Measurements from ENCODE around the gene TMEM204.

Gene TMEM204

DNA sequence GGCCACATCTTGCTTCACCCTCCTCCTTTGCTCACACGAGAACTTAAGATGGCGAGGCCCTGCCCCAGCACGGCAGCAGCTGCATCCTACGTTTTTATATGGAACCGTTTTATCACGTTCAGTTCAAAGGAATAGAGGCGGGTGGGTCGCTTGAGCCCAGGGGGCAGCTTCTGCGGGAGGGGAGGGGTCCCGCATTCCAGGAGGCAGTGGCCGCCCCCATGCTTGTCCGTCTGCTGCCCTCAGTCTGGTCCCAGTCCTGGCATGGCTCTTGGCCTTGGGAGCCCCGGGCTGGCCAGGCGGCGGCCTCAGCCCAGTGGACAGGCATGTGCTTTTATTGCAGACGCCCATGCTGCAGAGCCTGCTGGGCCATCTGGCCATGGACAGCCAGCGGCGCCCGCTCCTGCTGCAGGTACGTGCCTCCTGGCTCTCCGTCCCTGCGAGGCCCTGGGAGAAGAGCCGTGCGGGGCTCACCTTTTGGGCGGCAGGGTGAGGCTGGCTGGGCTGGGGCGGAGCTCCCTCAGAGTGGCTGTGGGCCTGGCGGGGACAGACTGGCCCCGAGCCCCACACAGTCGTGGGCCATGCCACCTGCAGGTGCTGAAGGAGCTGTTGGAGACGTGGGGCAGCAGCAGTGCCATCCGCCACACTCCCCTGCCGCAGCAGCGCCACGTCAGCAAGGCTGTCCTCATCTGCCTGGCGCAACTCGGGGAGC is 33.6 kb upstream of the TMEM204 start:
- no peak for DNase-seq

DNA sequence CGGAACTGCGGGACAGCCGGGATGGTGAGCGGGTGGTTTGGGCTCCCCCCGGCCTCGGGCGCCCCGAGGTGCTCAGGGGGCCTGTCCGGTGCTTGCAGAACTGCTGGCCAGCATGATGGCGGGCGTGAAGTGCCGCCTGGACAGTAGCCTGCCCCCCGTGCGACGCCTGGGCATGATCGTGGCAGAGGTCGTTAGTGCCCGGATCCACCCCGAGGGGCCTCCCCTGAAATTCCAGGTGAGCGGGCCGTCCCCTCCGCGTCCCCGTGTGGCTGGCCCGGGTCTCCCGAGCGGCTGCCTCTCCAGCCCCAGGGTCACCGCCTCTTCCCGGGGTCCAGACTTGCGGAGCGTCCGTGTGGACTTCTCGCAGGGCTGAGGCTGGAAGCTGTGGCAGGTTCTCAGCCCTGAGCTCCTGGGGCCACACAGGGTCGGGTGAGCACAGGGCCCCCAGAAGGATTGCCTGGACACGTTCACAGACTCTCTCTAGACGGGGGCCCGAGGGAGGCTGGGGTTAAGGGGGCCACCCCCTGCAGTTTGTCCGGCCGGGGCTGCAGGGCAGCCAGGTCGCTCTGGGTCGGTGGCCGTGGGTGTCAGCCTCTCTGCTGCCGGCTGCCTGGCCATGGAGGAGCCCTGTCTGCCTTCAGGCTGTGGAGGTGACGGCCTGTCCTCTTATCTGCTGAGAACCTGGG is 32.9 kb upstream of the TMEM204 start:
- no peak for DNase-seq

DNA sequence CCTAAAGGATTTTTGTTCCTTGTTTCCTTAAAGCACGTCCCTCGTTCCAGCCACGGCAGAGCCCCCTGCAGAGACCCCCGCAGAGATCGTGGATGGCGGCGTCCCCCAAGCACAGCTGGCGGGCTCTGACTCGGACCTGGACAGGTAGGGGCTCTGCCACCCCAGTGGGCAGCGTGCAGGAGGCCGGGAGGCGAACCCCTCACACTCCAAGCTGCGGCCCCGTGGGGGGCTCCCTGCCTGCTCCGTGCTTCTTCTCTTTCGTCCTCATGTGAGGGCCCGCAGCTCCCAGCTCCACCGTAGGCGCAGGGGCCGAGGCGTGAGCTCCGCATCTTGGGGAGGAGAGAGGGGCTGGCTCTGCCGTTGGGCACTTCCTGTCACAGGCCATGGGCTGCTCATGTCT is 31.8 kb upstream of the TMEM204 start:
- DNase-seq: no peak

DNA sequence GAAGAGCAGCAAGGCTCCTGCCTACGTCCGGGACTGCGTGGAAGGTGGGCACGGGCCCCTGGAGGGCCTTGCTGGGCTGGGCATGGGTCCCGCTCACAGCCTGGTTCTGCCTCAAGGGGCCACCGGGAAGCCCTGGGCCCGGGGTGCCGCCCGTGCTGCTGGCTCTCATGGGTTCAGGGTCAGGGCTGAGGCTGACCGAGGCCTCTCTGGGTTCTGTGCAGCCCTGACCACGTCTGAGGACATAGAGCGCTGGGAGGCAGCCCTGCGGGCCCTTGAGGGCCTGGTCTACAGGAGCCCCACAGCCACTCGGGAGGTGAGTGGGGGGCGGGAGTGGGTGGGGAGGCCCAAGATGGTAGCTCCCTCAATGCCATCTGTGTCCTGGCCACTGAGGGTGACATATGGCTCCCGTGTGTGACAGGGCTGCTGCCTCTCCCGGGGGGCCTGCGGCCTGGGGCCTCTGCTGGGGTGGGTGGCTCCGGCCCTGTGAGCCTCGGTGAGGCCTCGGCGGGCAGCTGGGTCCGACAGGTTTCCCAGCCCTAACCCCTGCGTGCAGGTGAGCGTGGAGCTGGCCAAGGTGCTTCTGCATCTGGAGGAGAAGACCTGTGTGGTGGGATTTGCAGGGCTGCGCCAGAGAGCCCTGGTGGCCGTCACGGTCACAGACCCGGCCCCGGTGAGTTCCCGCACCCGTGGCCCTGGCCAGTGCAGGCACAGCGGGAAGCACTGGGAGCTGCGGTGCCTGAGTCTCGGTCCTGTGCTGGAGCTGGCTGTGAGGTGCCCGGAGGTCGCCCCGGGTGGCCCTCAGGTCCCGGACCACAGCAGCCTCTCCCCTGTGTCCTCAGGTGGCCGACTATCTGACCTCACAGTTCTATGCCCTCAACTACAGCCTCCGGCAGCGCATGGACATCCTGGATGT is 31.1 kb upstream of the TMEM204 start:
- no peak for DNase-seq

DNA sequence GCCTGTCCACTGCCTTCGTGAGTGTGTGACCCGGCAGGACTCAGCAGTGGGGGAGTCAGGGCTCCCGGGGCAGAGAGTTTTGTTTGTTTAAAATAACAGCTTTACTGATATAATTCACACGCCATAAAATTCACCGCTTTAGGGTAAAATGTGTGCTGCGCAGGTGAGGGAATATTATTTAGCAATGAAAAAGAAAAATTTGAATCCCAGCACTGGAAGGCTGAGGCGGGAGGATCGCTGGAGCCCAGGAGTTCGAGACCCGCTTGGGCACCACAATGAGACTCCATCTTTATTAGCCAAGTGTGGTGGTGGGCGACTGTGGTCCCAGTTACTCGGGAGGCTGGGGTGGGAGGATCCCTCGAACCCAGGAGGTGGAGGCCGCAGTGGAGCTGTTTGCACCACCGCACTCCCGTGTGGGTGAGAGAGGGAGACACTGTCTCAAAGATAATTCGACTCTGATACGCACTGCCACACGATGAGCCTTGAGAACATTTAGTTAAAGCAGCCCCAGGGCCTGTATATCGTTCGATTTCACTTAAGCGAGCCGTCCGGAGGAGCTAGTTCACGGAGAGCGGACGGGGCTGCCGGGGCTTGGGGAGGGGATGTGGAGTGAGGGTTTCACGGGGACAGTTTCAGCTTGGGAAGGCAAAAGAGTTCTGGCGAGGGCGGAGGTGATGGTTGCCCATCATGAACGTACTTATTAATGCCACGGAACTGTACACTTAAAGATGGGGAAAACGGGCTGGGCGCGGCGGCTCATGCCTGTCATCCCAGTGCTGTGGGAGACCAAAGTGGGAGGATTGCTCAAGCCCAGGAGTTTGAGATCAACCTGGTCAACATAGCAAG is 30.1 kb upstream of the TMEM204 start:
- DNase-seq: no peak

DNA sequence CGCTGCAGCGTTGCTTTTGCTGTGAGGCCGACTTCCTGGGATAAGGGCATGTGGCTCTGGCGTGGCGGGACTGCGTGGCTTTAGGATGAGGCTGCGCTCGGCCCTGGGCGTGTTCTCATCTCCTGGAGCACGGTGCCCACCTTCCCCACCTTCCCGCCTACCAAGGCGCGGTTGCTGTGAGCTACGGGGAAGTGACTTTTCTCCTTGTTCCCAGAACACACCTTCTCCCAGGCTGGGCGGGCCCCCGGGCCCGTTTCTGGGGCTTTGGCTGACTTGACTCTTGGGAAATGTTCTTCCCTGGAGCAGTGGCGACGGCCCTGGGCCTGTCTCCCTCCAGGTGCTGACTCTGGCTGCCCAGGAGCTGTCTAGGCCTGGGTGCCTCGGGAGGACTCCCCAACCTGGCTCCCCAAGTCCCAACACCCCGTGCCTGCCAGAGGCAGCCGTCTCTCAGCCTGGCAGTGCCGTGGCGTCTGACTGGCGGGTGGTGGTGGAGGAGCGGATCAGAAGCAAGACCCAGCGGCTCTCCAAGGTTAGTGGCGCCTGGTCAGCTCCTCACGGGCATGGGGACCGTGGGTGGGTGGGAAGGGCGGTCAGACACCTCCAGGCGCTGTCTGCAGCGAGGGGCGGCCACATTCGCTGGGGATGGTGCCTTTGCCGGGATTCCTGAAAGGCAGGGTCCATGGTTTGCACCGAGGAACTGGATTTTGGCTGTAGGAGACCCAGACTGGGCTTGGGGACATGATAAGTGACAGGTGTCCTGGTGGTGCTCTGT is 28.2 kb upstream of the TMEM204 start:
- no peak for DNase-seq

DNA sequence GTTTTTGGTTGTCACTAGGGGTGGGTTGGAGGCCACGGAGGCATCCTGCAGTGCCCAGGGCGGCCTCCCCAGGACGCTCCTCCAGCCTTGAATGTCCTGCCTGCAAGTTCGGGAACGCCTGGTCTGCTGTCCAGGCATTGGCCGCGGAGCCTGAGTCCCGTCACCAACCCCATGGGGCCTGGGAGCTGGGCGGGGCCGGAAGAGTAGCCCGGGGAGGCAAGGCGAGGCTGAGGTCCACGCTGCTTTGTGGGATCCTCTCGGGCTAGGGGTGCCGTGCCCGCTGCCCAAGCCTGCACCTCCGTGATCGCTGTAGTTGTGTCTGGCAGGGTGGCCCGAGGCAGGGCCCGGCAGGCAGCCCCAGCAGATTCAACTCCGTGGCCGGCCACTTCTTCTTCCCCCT is 27.6 kb upstream of the TMEM204 start:
- no peak for DNase-seq

DNA sequence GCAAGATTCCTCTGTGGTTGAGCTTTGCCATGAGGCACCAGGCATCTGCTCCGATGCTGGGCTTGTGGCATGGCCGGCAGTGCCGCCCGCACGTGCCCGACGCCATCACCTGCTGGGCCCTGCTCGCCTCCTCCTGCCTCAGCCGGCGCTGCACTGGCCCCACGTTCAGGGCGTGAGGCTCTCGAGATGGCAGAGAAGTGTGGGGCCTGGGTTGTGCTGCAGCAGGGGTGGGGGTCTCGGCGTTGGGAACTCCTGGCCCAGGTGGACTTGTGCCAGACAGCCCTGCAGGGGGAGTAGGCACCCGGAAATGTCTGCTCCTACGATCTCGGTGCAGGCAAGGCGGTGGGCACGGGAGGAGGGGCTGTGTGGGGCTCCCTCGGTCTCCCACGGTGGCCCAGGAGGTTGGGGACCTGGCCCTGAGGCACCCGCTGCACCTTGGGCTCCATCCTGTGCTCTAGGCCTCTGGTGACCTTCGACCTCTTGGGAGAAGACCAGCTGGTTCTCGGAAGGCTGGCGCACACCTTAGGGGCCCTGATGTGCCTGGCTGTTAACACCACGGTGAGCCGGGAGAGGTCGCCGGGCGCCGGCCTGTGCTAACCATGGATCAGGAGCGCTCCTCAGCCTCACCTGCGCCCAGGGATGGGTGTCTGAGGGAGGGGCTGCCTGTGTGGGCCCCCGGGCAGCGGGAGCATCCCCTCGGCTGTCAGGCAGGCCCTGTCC is 26.8 kb upstream of the TMEM204 start:
- DNase-seq: no peak

DNA sequence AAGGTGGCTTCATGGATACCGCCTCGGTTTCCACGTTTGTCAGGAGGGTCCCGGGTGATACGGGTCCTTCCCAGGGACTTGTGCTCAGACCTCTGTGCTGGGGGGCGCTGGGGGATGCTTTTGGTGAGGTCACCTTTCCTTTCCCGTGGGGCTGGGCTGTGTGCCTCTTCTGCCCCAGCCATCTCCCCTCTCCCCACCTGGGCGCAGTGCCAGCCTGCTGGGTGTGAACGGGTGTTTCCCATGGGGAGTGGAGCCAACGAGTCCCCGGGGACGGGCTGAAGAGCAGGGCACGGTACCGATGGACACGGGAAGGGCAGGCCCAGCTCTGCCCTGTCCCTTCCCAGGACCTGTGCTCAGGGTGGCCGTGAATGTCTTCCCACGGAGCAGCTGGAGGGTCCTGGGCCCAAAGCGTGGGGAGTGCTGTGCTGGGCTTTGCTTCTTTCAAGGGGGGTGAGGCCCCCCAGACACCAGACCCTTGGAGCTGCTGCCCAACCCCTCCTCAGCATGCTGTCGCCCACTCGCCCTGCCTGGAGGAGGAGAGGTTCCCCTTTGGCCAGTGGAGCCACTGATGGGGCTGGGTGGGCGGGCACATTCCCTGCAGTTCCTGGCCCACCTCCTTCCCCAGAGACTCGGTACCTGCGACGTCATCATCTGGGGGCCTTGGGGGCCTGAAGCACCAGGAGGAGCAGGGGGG is 24.8 kb upstream of the TMEM204 start:
- DNase-seq: no peak

DNA sequence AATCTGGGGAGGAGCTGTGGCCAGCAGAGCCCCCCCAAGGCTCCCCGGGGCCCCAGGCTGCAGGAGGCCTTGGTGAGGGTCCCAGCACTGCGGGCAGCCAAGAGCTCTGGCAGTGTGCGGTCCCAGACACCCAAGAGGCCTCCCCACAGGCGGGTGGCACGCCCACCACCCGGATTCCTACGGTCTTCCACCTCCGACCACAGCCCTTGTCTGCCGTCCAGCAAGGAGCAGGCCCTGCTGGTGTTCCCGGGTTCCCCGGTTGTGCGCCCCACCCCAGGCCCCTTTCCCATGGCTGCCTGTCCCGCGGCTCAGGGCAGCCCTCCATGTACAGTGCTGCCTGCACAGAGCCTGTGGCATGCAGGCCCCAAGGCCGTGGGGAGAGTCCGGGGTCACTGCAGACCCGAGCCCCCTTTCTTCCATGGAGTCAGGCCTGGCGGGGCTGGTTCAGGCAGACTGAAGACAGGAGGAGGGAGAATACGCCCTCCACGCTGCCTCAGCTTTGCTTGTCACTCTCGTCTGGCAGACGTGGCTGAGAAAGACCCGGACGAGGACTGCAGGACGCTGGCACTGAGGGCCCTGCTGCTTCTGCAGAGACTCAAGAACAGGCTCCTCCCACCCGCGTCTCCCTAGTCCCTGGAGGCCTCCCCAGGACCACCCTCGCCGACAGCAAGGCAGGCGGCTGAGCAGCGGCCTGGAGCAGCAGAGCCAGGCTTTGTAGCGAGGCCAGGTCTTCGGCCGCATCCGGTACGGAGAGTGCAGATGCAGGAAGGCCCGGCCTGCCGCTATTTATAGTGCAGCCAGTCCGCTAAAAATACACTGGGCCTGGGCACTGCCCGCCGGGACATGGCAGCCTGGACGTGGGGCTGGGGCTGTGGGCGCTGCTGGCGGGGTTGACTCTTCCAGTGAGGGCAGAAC is 23.9 kb upstream of the TMEM204 start:
- no peak for DNase-seq

DNA sequence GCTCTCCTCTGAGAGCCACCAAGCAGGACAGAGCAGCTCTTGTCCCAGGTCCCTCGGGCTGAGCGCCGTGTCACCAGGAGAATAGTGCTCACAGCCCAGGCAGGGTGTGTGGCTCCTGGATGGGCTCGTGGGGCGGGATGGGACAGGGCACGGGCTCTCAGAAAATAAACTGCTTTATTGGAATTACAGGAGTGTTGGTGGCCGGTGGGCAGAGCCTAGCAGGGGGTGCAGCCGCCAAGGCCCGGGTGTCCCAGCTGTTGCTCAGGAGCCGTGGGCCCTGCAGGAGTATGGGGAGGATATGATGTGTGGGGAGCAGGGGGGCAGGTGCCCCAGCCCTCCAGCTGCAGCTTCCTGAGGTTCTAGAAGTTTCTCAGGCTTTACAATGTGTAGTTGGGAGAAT is 23.2 kb upstream of the TMEM204 start:
- no peak for DNase-seq

DNA sequence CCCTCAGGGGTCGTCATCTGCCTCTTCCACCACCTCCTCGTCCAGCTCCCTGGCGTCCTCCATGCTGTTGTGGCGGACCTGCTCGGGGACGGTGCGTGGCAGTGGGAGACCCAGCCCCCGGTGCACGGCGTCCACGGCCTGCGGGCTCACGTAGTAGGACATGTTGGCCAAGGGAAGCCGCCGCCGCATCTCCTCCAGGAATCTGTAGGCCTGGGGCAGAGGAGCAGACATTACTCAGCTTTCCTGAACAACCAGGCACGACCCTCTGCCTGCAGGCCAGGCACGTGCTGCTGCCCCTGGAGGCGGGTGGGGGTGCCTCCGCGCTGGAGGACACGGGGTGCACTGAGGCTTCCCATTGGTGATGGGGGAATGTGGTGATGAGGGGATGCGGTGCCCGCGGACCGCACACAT is 22.5 kb upstream of the TMEM204 start:
- DNase-seq: no peak

DNA sequence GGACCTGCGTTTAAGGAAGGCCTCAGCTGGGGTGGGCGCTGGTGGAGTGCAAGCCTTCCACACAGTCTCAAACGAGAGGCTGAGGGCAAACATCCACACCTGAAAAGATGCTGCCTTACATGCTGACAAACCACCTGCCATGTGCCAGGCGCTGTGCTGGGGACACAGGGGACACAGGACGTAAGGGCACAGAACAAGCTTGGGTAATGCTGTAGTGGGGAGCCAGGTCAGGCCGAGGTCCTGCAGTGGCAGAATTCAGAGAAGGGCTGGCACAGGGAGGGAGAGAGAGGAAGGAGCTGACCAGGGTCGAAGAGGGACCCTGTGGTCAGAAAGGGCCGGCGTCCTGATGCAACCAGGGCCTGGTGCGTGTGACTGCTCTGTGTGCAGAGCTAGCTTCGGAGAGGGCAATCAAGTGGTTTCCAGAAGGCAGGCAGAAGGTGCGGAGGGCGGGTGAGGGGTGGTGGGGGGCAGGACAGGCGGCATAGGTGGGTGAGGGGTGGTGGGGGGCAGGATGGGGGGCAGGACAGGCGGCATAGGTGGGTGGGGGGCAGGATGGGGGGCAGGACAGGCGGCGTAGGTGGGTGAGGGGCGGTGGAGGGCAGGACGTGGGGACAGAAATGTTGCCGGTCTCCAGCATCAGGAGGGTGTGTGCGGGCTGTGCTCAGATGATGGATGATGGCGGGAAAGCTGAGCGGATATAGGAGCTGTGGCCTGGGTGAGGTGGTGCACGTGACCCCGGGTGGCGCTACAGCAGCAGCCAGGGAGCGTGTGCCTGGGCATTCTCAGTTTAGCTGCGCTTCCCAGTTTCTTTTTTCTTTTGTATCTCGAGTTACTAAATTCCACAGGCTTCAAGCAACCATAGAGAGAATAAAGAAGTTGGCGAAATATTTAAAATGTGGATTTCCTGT is 21.6 kb upstream of the TMEM204 start:
- DNase-seq: no peak

DNA sequence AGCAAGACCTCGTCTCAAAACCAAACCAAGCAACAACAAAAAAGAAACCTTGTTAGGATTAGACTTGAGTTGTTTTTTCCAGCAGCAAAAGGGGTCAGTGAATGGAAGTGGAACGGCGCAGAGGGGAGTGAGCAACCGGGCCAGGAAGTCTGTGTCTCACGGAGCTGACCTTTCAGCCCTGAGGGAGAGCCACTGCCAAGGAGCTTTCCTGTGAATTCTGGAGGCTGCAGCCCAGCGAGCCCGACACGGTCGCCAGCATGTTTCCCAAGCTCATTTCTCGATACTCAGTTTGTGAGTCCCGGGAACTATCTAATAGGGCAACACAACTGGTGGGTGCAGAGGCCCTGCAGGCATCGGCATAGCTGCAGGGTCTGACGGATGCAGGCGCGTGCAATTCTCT is 20.7 kb upstream of the TMEM204 start:
- DNase-seq: no peak

DNA sequence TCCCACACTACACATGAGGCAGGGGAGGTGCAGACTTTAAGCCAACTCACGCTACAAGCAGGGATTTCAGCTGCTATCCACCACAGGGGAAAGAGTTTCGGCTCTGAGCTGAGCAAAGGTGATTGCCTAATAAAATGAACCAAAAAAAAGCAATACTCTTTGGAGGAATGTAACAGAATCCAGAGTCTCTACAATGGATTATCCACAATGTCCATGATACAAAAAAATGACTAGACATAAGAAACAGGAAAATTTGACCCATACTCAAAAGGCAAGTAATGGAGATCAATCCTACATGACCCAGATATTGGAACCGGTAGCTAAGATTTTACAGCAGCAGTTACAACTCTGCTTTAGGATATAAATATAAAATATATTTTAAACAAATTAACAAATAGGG is 19.0 kb upstream of the TMEM204 start:
- DNase-seq: no peak

DNA sequence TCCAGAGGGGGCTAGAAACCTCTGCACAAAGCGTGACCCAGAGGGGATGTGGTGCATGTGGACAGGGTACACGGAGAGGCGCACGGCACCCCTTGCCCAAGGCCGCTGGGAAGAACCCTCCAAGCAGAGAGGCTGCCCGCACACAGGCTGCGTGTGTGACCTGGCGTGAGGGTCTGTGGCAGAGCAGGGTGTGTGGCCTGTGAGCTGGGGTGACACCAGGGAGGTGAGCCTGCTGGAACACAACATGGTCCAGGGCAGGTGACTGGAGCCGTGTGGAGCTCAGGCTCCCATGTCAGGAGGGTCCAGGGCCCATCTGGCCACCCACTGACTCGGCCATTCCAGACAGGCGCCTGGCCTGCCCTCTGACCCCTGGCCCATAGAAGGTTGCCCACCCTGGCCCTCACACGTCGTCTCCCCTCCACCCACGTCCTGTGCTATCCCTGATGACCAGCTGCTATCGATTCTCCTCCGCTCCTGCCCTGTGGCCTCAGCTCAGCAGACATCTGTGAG is 14.8 kb upstream of the TMEM204 start:
- DNase-seq: no peak

DNA sequence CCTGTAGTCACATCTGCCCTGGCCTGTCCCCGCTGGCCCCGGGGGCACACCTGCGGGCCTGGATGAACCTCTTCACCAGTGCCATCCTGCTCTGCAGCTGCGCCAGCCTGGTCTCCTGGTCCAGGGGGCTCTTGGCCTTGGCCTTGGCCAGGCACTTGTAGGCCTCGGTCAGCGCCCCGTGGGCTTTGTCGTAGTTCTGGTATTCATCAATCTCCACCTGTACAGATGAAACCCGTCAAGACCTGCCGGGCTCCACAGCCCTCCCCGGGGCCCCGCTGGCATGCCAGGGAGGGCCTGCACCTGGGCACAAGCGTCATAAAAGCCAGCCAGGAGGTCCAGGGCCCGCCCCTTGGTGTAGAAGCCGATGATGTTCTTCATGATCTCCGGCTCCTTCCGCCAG is 13.6 kb upstream of the TMEM204 start:
- no peak for DNase-seq

DNA sequence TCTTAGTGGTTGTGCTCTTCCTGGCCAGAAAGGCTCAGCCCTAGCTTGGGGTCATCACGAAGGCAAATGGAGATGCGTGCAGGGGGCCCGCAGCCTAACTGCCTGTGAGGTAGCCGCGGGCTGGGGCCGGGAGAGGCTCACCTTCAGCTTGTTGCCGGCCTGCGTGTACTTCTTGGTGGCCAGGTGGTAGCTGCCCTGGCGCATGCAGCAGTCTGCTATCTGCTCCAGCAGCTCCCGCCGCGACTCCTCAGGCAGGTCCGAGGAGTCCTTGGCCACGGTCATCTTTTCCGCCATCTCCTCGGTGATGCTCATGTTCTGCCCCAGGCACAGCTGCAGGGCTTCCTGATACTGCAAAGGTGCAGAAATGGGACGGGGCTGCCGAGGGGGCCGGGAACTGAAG is 13.0 kb upstream of the TMEM204 start:
- DNase-seq: no peak
